Panc1 (cell line): Measurements from ENCODE around the gene VPS37B.

Experiments
- CTCF ChIP-seq: fragments of 450-650 bp; IDR thresholded peaks from 2 replicates; pipeline ENCODE4 v1.5.1; 2017; ENCODE audit warnings: mild to moderate bottlenecking
- SIN3A ChIP-seq: IDR thresholded peaks from 2 replicates; pipeline ENCODE4 v1.6.1; 2012; ENCODE audit warnings: low read depth, mild to moderate bottlenecking, low read length, moderate library complexity, borderline replicate concordance; ENCODE audit not compliant: insufficient read depth
- TF ChIP-seq, protein P1 (sequence below), 2 experiments: IDR thresholded peaks; 2 replicates each; pipeline ENCODE4 v1.6.1; 2011 to 2012; ENCODE audit warnings: low read depth in 2 of 2, control low read depth in 1 of 2, low read length in 1 of 2, mild to moderate bottlenecking in 1 of 2, moderate library complexity in 1 of 2; ENCODE audit not compliant: insufficient read depth in 1 of 2

- TF ChIP-seq CTCF (no peak), SIN3A (no peak)
- TF ChIP-seq, protein P1, sequence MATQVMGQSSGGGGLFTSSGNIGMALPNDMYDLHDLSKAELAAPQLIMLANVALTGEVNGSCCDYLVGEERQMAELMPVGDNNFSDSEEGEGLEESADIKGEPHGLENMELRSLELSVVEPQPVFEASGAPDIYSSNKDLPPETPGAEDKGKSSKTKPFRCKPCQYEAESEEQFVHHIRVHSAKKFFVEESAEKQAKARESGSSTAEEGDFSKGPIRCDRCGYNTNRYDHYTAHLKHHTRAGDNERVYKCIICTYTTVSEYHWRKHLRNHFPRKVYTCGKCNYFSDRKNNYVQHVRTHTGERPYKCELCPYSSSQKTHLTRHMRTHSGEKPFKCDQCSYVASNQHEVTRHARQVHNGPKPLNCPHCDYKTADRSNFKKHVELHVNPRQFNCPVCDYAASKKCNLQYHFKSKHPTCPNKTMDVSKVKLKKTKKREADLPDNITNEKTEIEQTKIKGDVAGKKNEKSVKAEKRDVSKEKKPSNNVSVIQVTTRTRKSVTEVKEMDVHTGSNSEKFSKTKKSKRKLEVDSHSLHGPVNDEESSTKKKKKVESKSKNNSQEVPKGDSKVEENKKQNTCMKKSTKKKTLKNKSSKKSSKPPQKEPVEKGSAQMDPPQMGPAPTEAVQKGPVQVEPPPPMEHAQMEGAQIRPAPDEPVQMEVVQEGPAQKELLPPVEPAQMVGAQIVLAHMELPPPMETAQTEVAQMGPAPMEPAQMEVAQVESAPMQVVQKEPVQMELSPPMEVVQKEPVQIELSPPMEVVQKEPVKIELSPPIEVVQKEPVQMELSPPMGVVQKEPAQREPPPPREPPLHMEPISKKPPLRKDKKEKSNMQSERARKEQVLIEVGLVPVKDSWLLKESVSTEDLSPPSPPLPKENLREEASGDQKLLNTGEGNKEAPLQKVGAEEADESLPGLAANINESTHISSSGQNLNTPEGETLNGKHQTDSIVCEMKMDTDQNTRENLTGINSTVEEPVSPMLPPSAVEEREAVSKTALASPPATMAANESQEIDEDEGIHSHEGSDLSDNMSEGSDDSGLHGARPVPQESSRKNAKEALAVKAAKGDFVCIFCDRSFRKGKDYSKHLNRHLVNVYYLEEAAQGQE (IDR thresholded peaks at IDR 0.05; ENCODE audit: insufficient read depth in 1 of 2, low read depth in 2 of 2, low read length in 1 of 2), result no peak
Measured at GRCh38 chr12:122928404-122929147, 32.7 kb upstream of the VPS37B start.
